IMR-90 (cell line): ENCODE data around the gene FARS2. TPM values are rescaled to one million over a fixed set of nuclear protein-coding genes. Genes with fewer than 3 reads are reported as not detected.

Experiments
- ATAC-seq: fragments of 200-7000 bp; cut with Tn5 transposase; 2 replicates; pipeline ENCODE4 v1.9.1; 2020; ENCODE audit warnings: low read depth, mild to moderate bottlenecking, moderate library complexity
- BruUV-seq: library from RNA; stranded (reverse); fragments of 400-500 nt; replicated peaks from 2 replicates; lab custom pipeline; 2021; lab: Mats Ljungman, UMichigan
- CTCF ChIA-PET: fragments of 300-600 bp; formaldehyde crosslinking; extraction: SDS; loops from one replicate; lab custom pipeline; 2021; ENCODE audit warnings: antibody characterized with exemption; lab: Yijun Ruan, JAX
- POLR2A ChIA-PET: fragments of 300-600 bp; sonication (Branson Sonifier 250); formaldehyde crosslinking; loops from one replicate; lab custom pipeline; 2022; ENCODE audit warnings: antibody characterized with exemption; ENCODE audit not compliant: unreplicated experiment; lab: Charles Lee
- DNase-seq: peaks from one replicate; pipeline ENCODE4 v3.0.0; 2013
- H2AFZ ChIP-seq: replicated peaks from 2 replicates; pipeline ENCODE3; 2013; ENCODE audit warnings: low read length, mild to moderate bottlenecking; ENCODE audit not compliant: poor library complexity
- H2AK5ac ChIP-seq: 2 replicates; pipeline ENCODE4 v1.6.1; 2013; ENCODE audit warnings: low read depth, low read length, inconsistent platforms
- H2AK9ac ChIP-seq: replicated peaks from 2 replicates; pipeline ENCODE3; 2013; ENCODE audit warnings: mild to moderate bottlenecking, low read depth, low read length, moderate library complexity; ENCODE audit not compliant: poor library complexity
- H2BK120ac ChIP-seq: 2 replicates; pipeline ENCODE4 v1.6.1; 2013; ENCODE audit warnings: low read depth, low read length, inconsistent platforms
- H2BK15ac ChIP-seq: 3 replicates; pipeline ENCODE4 v1.6.1; 2013; ENCODE audit warnings: low read depth, low read length, inconsistent platforms
- H2BK20ac ChIP-seq: 2 replicates; pipeline ENCODE4 v1.6.1; 2013; ENCODE audit warnings: low read depth, mild to moderate bottlenecking, inconsistent platforms, low read length, moderate library complexity
- H2BK5ac ChIP-seq: 2 replicates; pipeline ENCODE4 v1.6.1; 2013; ENCODE audit warnings: mild to moderate bottlenecking, low read depth, low read length, inconsistent platforms; ENCODE audit not compliant: poor library complexity, severe bottlenecking
- H3K14ac ChIP-seq: replicated peaks from 2 replicates; pipeline ENCODE4 v1.6.1; 2013; ENCODE audit warnings: low read depth, low read length, inconsistent platforms
- H3K18ac ChIP-seq: 2 replicates; pipeline ENCODE4 v1.6.1; 2013; ENCODE audit warnings: low read depth, low read length, control low read depth
- H3K23ac ChIP-seq: 2 replicates; pipeline ENCODE4 v1.6.1; 2013; ENCODE audit warnings: low read depth, low read length, inconsistent platforms
- H3K27ac ChIP-seq: 2 replicates; pipeline ENCODE4 v1.5.1; 2013; ENCODE audit warnings: mild to moderate bottlenecking, control low read depth, low read length; ENCODE audit not compliant: insufficient read depth
- H3K27me3 ChIP-seq: 2 replicates; pipeline ENCODE4 v1.6.1; 2013; ENCODE audit warnings: low read length; ENCODE audit not compliant: control insufficient read depth, insufficient read depth
- H3K36me3 ChIP-seq: 2 replicates; pipeline ENCODE4 v1.6.1; 2013; ENCODE audit warnings: low read length, mixed read lengths; ENCODE audit not compliant: control insufficient read depth, insufficient read depth
- H3K4ac ChIP-seq: 2 replicates; pipeline ENCODE4 v1.6.1; 2013; ENCODE audit warnings: low read depth, low read length, inconsistent platforms
- H3K4me1 ChIP-seq: 2 replicates; pipeline ENCODE4 v1.6.1; 2013; ENCODE audit warnings: low read length, mixed read lengths; ENCODE audit not compliant: control insufficient read depth, insufficient read depth
- H3K4me2 ChIP-seq: 2 replicates; pipeline ENCODE4 v1.6.1; 2013; ENCODE audit warnings: low read depth, mild to moderate bottlenecking, control low read depth, low read length, moderate library complexity
- H3K4me3 ChIP-seq: 2 replicates; pipeline ENCODE4 v1.5.1; 2013; ENCODE audit warnings: low read depth, mild to moderate bottlenecking, control low read depth, low read length, moderate library complexity; ENCODE audit not compliant: insufficient read depth
- H3K56ac ChIP-seq: 2 replicates; pipeline ENCODE4 v1.6.1; 2013; ENCODE audit warnings: low read length, inconsistent platforms; ENCODE audit not compliant: insufficient read depth; ENCODE audit errors: extremely low read depth
- H3K79me1 ChIP-seq, 2 experiments: 2 replicates each; pipeline ENCODE4 v1.6.1; 2013; ENCODE audit warnings: low read length in 2 of 2, inconsistent platforms in 1 of 2, low read depth in 1 of 2
- H3K9ac ChIP-seq: 2 replicates; pipeline ENCODE4 v1.6.1; 2013; ENCODE audit warnings: low read depth, low read length, control low read depth
- H3K9me1 ChIP-seq: 2 replicates; pipeline ENCODE4 v1.6.1; 2013; ENCODE audit warnings: low read length, inconsistent platforms; ENCODE audit not compliant: insufficient read depth
- H3K9me3 ChIP-seq: 2 replicates; pipeline ENCODE4 v1.6.1; 2013; ENCODE audit warnings: low read length; ENCODE audit not compliant: control insufficient read depth, insufficient read depth
- H4K20me1 ChIP-seq: 2 replicates; pipeline ENCODE4 v1.6.1; 2013; ENCODE audit warnings: low read length, inconsistent platforms; ENCODE audit not compliant: insufficient read depth
- H4K5ac ChIP-seq: 2 replicates; pipeline ENCODE4 v1.6.1; 2013; ENCODE audit warnings: mild to moderate bottlenecking, low read depth, low read length, control low read depth
- H4K8ac ChIP-seq, 2 experiments: 2 replicates each; pipeline ENCODE4 v1.6.1; 2013; ENCODE audit warnings: low read depth in 2 of 2, low read length in 2 of 2, control low read depth in 1 of 2, inconsistent platforms in 1 of 2
- H4K91ac ChIP-seq: 2 replicates; pipeline ENCODE4 v1.6.1; 2013; ENCODE audit warnings: low read depth, low read length, inconsistent platforms; ENCODE audit not compliant: insufficient read depth
- MAZ ChIP-seq: IDR thresholded peaks from 2 replicates; pipeline ENCODE4 v1.6.1; 2012; ENCODE audit warnings: low read depth, mild to moderate bottlenecking, low read length, improper control_type of control experiment, moderate library complexity, borderline replicate concordance
- MXI1 ChIP-seq: IDR thresholded peaks from 2 replicates; pipeline ENCODE4 v1.6.1; 2012; ENCODE audit warnings: low read depth, mild to moderate bottlenecking, low read length, moderate library complexity, borderline replicate concordance
- NFE2L2 ChIP-seq: fragments of 150-350 bp; IDR thresholded peaks from 2 replicates; pipeline ENCODE4 v1.6.1; 2016; ENCODE audit warnings: low read depth, mild to moderate bottlenecking, low read length
- USF2 ChIP-seq: fragments of 150-350 bp; IDR thresholded peaks from 2 replicates; pipeline ENCODE4 v1.6.1; 2017; ENCODE audit warnings: mild to moderate bottlenecking, antibody characterized with exemption, low read length, low read depth
- WGBS, 2 experiments: methylation state at CpG; one replicate each; pipeline versions ENCODE4 v1.1.5 to v1.1.7; 2013; ENCODE audit warnings: missing lambda C conversion rate in 2 of 2; ENCODE audit not compliant: insufficient read length in 1 of 2; ENCODE audit errors: extremely low coverage in 2 of 2; 5-methylcytosine and 5-hydroxymethylcytosine counted together
- dilution Hi-C: fragments of 300-500 bp; cut with HindIII; formaldehyde crosslinking; loops from one replicate; pipeline ENCODE4 v1.14.3; 2018; ENCODE audit warnings: low sequenced_read_pairs; ENCODE audit not compliant: unreplicated experiment
- in situ Hi-C: fragments of 300-500 bp; cut with MboI; formaldehyde crosslinking; loops from 3 replicates; pipeline ENCODE4 v1.14.3; 2019; ENCODE audit warnings: low sequenced_read_pairs, inconsistent platforms, mixed read lengths
- intact Hi-C: fragments of 100-400 bp; cut with micrococcal nuclease; formaldehyde crosslinking; loops from 2 replicates; pipeline ENCODE4 v1.10.0; 2022
- polyA plus RNA-seq, 3 experiments: library from polyadenylated mRNA; depleted of rRNA; stranded (reverse); fragments of >200 nt; gene quantifications; 2 replicates each; pipeline ENCODE4 v1.2.3, GENCODE V29; 2012; ENCODE audit warnings: low replicate concordance in 1 of 3
- total RNA-seq: library from RNA; depleted of rRNA; stranded (reverse); fragments of >200 nt; gene quantifications from 2 replicates; pipeline ENCODE4 v1.2.3, GENCODE V29; 2012

Gene FARS2
- total and polyA plus RNA-seq, 2 of the 4 experiments (the other 2 are of a cell fraction): 12.1 to 28.9 TPM

GRCh38 chr6:5378331-5378730, 117.0 kb downstream of the FARS2 start:
- no peak overlapping the region for H3K23ac ChIP-seq
- no peak overlapping the region for H2BK120ac ChIP-seq
- no peak overlapping the region for H3K4ac ChIP-seq
- no peaks in the 10 kb centered on the region for H3K9me3 ChIP-seq
- peaks cover 7 to 11% of the 10 kb centered on the region in 2 experiments; a peak in 1 of 4 replicates for H3K79me1 ChIP-seq
- H3K4me3 ChIP-seq: no peak overlapping the region
- H4K91ac ChIP-seq: no peak overlapping the region
- H2AFZ ChIP-seq: no peak overlapping the region
- H2AK9ac ChIP-seq: no peak overlapping the region
- TF ChIP-seq NFE2L2 (no peak), MAZ (no peak), USF2 (no peak), MXI1 (no peak)
- H3K9me1 ChIP-seq: no peaks in the 10 kb centered on the region; the same call in 1 of the 2 replicates
- no peak overlapping the region for H4K5ac ChIP-seq
- no peak overlapping the region for H2BK20ac ChIP-seq
- no peaks in the 10 kb centered on the region; the same call in 1 of the 2 replicates for H3K4me1 ChIP-seq
- 0 out of 2 replicates have a peak, but pooled peaks cover 3% of the 10 kb centered on the region for H4K20me1 ChIP-seq
- ATAC-seq: no peak
- CTCF ChIA-PET: no interaction called here
- H3K56ac ChIP-seq: no peak overlapping the region
- dilution Hi-C loops: no loop called here
- H2BK15ac ChIP-seq: no peak overlapping the region
- H3K27me3 ChIP-seq: no peaks in the 10 kb centered on the region
- H3K18ac ChIP-seq: no peak overlapping the region
- H2BK5ac ChIP-seq: no peak overlapping the region
- no peak overlapping the region for H3K14ac ChIP-seq
- no peak for DNase-seq
- intact Hi-C loops: loop anchor here (5.0 kb wide), 1 partner anchor 116 kb away; the partner anchor contains the start of genes FARS2 and LYRM4
- BruUV-seq: no TSS peak
- H3K9ac ChIP-seq: no peak overlapping the region
- no peak overlapping the region for H2AK5ac ChIP-seq
- in situ Hi-C loops: no loop called here
- no peak overlapping the region for H4K8ac ChIP-seq
- H3K27ac ChIP-seq: no peak overlapping the region
- H3K36me3 ChIP-seq: no peaks in the 10 kb centered on the region
- no peak overlapping the region for H3K4me2 ChIP-seq
- POLR2A ChIA-PET: no interaction called here
- 80% methylated on average over 3 of the region's 6 CpGs; no CpG with 5 or more reads in 1 of the 2 experiments for WGBS, 2 experiments
